CD4-positive, alpha-beta T cell treated with Interleukin-21 for 1 hour (primary cell): ENCODE results near the gene OR2T33.
A peak's percentile ranks its signal among the peaks of the same experiment; 100 is the strongest.
"Not testable (repeated sequence)": the region's sequence is repeated elsewhere in the genome, so short reads cannot be mapped to it uniquely, and the experiment has no call there.

Experiments used
- DNase-seq: peaks from one replicate; pipeline ENCODE4 v3.0.0-alpha.2; 2020

The OR2T33 gene

DNA sequence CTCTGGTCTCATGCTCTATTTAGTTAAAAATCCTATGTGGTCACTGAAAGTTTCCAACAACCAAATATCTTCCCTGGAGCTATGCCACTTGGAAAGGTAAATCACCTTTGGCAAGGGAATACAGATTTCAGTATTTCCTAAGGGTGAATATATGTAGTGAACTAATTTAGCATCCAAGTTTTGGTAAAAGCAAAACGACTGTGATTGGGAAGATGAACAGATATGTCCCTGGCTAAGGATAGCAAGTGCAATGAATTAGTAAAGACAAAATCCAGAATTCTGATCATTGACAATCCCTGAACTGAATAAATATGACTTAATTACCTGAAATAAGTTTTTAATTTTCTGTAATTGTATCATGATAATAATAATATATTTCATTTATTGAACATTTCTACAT, at the start of gene OR2T33:
TSS of gene OR2T33 (minus strand) at position 101 of the 400 bp plus-strand sequence. CDS start 4,162 bp downstream, outside the sequence.
- DNase-seq, result no peak

DNA sequence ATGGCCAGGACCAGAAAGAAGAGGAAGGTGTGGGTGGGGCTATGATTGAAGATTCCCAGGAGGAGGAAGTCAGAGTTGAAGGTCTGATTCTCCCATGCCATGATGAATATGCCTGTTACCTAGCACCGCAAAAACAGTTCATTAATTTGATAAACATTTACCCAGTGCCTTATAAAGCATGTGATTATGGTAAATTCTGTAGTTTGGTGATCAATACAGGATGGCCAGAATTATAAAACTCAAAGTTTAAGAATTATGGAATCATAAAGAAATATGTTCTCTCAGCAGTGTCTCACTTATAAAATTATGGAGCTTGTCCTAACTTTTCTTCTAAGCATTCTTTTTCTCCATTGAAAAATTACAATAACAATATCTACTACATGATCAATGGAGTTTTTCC, 46.7 kb upstream of the OR2T33 start, which contains the start of gene OR2M7:
TSS of gene OR2M7 (minus strand) at position 101 of the 400 bp plus-strand sequence. CDS start at position 101, 0 bp downstream.
- DNase-seq, result no peak

GRCh38 chr1:248316796-248317195, 39.0 kb upstream of the OR2T33 start:
- DNase-seq, result no peak

- not testable (repeated sequence) for DNase-seq
Measured at GRCh38 chr1:248306740-248307139, 29.0 kb upstream of the OR2T33 start.

DNA sequence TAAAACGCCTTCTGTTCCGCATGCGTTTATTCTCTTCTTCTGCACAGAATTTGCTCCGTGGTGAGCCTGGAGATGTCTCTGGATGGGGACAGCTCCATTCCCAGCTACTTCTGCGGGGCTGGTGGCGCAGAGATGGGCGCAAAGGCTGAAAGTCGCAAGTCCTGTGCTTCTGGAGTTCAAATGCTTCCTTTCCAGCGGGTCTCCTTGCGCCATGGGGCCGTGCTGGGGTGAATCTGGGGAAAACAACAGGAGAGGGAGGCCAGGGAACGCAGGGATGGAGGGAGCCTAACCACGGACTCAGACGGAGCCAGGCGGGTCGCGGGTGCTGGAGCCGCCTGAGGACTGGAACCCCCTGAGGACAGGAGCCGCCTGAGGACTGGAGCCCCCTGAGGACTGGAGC, 28.3 kb upstream of the OR2T33 start:
- DNase-seq, result no peak

DNA sequence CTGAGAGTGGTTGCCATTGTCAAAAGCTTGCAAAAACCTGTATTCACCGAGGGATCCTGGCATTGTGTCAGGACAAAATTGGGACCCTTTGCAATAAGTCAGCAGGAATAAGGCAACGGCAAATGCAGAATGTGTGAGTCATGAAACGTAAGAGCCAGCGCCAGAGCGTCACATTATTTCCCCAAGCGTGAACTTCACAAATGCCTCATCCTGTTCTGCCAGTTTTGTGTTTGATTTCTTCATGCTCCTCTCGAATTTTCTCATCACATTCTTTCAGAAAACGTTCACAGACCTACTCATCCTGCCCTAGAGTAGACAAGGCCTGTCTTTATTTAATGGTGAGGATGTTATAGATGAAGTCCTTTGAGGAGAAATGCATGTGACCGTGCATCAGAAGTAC, 27.9 kb upstream of the OR2T33 start:
- DNase-seq, result not testable (repeated sequence)

- DNase-seq, result no peak
Measured at GRCh38 chr1:248303324-248303723, 25.5 kb upstream of the OR2T33 start, which contains the start of gene OR2T12. Gene OR2T12, minus strand, starts transcription at chr1:248303424. Its CDS starts 7,846 bp downstream, at chr1:248295578.

GRCh38 chr1:248288391-248288790, 10.6 kb upstream of the OR2T33 start:
- no peak for DNase-seq

DNA sequence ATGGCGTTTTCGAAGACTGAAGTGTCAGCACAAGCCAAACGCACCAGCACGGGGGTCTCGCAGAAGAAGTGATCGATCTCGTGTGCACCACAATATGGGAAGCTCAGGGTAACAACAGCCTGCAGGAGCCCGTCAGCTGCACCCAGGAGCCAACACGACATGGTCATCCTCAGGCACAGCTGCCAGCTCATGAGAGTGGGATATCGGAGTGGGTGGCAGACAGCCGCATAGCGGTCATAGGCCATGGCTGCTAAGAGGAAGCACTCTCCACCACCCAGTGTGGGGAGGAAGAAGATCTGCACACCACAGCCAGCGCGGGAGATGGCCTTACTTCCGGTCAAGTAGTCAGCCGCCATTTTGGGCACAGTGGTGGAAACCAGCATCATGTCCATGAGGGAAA, 4.6 kb downstream of the OR2T33 start:
- not testable (repeated sequence) for DNase-seq

- DNase-seq, result no peak
Measured at GRCh38 chr1:248268178-248268577, 9.6 kb downstream of the OR2T33 start.

DNA sequence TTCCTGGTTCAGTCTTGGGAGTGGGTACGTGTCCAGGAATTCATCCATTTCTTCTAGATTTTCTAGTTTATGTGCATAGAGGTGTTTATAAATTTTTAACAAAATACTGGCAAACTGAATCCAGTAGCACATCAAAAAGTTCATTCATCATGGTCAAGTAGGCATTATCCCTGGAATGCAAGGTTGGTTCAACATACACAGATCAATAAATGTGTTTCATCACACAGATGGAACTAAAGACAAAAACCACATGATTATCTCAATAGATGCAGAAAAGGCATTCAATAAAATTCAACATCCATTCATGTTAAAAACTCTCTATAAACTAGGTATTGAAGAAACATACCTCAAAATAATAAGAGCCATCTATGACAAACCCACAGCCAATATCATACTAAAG, 18.5 kb downstream of the OR2T33 start:
- DNase-seq, result not testable (repeated sequence)

DNA sequence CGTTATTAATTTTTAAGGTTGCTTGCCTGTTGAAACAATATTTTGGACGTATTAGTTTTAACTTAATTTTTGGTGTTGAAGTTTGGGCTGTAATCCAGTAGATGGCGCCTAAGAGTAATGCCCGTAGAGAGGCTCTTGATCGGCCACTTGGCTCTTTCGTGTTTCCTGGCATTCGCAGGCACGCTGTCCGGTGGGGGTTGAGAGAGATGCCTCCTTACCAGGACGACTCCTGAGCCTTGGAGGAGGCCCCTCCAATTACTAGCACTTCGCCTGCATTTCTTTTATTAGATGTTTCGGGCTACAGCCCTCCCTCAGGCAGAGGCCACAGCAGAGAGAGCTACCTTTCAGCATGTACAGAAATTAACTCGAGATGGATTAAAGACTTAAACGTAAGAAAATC, 34.6 kb downstream of the OR2T33 start:
- DNase-seq, result peak; percentile 40

DNA sequence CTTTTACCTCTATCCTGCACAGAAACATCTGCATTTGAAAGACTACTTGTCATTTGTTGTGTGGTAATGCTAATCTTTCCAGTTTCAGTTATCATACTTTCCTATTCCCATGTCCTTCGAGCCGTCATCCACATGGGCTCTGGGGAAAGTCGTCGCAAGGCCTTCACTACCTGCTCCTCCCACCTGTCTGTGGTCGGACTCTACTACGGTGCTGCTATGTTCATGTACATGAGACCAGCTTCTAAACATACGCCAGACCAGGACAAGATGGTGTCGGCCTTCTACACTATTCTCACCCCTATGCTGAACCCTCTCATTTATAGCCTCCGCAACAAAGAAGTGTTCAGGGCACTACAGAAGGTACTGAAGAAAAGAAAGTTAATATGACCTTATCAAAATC, 38.3 kb downstream of the OR2T33 start:
- no peak for DNase-seq

GRCh38 chr1:248231117-248231516, 46.7 kb downstream of the OR2T33 start, which contains the start of gene OR2M4:
Gene OR2M4, plus strand, starts transcription at chr1:248231417. Its CDS starts 7,512 bp downstream, at chr1:248238929.
- no peak for DNase-seq

GRCh38 chr1:248229360-248229908, 48.3 kb downstream of the OR2T33 start:
- no peak for DNase-seq

DNA sequence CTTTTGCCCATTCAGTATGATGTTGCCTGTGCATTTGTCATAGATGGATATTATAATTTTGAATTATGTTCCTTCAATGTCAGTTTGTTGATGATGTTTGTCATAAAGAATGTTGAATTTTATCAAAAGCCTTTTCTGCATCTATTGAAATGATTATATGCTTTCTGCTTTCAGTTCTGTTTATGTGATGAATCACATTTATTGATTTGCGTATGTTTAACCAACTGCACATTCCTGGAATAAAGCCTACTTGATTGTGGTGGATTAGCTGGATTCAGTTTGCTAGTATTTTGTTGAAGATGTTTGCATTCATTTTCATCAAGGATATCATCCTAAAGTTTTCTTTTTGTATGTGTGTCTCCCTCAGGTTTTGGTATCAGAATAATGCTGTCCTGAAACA, 52.2 kb downstream of the OR2T33 start:
- no peak for DNase-seq
